Cardiac muscle cell (in vitro differentiated cells and primary cell): ENCODE measurements around the gene SHC4. TPM values are rescaled to one million over a fixed set of nuclear protein-coding genes. Genes with fewer than 3 reads are reported as not detected.

ENCODE experiments used
- DNase-seq, 2 donors: peaks; one replicate each; pipeline versions ENCODE4 v3.0.0 to v3.0.0-alpha.2; 2010 to 2017; ENCODE audit warnings: low read depth in 1 of 2, low spot score in 1 of 2
- H3K27ac ChIP-seq: fragments of 200-600 bp; sonication (generic); 2 replicates; pipeline ENCODE4 v1.5.1; 2016
- H3K27me3 ChIP-seq: fragments of 200-600 bp; sonication (generic); 2 replicates; pipeline ENCODE4 v1.6.0; 2016; ENCODE audit warnings: control low read depth
- H3K36me3 ChIP-seq: fragments of 200-600 bp; sonication (generic); 2 replicates; pipeline ENCODE4 v1.5.1; 2016; ENCODE audit warnings: control low read depth
- H3K4me1 ChIP-seq: fragments of 200-600 bp; sonication (generic); 2 replicates; pipeline ENCODE4 v1.8.1; 2017; ENCODE audit warnings: low read depth, mild to moderate bottlenecking, mixed run types
- H3K4me3 ChIP-seq: fragments of 200-600 bp; sonication (generic); 2 replicates; pipeline ENCODE4 v1.5.1; 2016; ENCODE audit warnings: mild to moderate bottlenecking
- H3K9me3 ChIP-seq: fragments of 200-600 bp; sonication (generic); 2 replicates; pipeline ENCODE4 v1.5.1; 2017; ENCODE audit warnings: low read depth, mild to moderate bottlenecking, control low read depth
- polyA plus RNA-seq: library from polyadenylated mRNA; unstranded; fragments of >200 nt; fragmentation: Nextera tagmentation; extraction: Ambion mirVana; gene quantifications from 2 replicates; pipeline ENCODE4 v1.2.1, GENCODE V29; 2016
- total RNA-seq: library from RNA; depleted of rRNA; stranded (reverse); fragments of >200 nt; gene quantifications from 2 replicates; pipeline ENCODE4 v1.2.3, GENCODE V29; 2016
- TF ChIP-seq, protein P1 (sequence below): IDR thresholded peaks from 2 replicates; pipeline ENCODE4 v1.5.1; 2012; ENCODE audit warnings: low read depth, mild to moderate bottlenecking, low read length

SHC4 gene
- total and polyA plus RNA-seq, 2 experiments from 2014 or later: 1.3 to 1.5 TPM

DNA sequence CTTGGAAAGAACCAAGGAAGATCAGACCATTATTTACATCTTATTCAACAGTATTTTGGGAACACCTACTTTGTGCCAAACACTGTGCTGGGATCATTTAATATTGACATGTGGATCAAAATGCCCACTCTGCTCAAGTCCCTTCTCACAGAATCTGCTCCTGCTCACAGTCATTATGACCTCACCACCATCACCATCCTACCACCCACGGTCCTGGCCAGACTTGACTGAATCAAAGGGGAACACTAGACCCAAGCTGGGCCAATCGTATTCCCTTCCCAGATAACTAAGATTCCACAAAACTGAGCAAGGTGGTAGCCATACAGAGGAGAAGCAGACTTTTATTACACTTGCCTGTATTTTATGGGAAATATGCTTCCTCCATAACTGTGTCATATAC, 149.4 kb downstream of the SHC4 start:
- H3K9me3 ChIP-seq: no peaks in the 10 kb centered on the region
- peaks cover 19% of the 10 kb centered on the region for H3K27me3 ChIP-seq
- H3K36me3 ChIP-seq: no peaks in the 10 kb centered on the region
- no peak overlapping the region for H3K27ac ChIP-seq
- DNase-seq: no peak
- no peak overlapping the region for H3K4me3 ChIP-seq
- no peaks in the 10 kb centered on the region for H3K4me1 ChIP-seq
- TF ChIP-seq, protein P1, sequence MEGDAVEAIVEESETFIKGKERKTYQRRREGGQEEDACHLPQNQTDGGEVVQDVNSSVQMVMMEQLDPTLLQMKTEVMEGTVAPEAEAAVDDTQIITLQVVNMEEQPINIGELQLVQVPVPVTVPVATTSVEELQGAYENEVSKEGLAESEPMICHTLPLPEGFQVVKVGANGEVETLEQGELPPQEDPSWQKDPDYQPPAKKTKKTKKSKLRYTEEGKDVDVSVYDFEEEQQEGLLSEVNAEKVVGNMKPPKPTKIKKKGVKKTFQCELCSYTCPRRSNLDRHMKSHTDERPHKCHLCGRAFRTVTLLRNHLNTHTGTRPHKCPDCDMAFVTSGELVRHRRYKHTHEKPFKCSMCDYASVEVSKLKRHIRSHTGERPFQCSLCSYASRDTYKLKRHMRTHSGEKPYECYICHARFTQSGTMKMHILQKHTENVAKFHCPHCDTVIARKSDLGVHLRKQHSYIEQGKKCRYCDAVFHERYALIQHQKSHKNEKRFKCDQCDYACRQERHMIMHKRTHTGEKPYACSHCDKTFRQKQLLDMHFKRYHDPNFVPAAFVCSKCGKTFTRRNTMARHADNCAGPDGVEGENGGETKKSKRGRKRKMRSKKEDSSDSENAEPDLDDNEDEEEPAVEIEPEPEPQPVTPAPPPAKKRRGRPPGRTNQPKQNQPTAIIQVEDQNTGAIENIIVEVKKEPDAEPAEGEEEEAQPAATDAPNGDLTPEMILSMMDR: no peak

GRCh38 chr15:48811325-48811958, 152.3 kb downstream of the SHC4 start:
- TF ChIP-seq, protein P1: peak; percentile 8
- Histone ChIP-seq H3K27ac (no peak overlapping the region), H3K27me3 (peaks cover 19% of the 10 kb centered on the region), H3K9me3 (no peaks in the 10 kb centered on the region), H3K36me3 (no peaks in the 10 kb centered on the region), H3K4me3 (peak overlapping the region; percentile 70), H3K4me1 (no peaks in the 10 kb centered on the region)
- DNase-seq: peak; percentile 4 to 11

- H3K4me3 ChIP-seq: peak within 1 kb of the TSS; percentile 70
- H3K27ac ChIP-seq: no peak within 1 kb of the TSS
- no peaks in the 10 kb centered on the region for H3K9me3 ChIP-seq
- DNase-seq: peak; percentile 100
- peaks cover 19% of the 10 kb centered on the region for H3K27me3 ChIP-seq
- TF ChIP-seq, protein P1: no peak
- no peaks in the 10 kb centered on the region for H3K36me3 ChIP-seq
- no peaks in the 10 kb centered on the region for H3K4me1 ChIP-seq
These were observed 153.1 kb downstream of the SHC4 start, which contains the start of gene CEP152 for GRCh38 chr15:48810414-48811324. CEP152 (minus strand) TSS chr15:48811069; CDS start chr15:48805649, 5,420 bp downstream.

DNA sequence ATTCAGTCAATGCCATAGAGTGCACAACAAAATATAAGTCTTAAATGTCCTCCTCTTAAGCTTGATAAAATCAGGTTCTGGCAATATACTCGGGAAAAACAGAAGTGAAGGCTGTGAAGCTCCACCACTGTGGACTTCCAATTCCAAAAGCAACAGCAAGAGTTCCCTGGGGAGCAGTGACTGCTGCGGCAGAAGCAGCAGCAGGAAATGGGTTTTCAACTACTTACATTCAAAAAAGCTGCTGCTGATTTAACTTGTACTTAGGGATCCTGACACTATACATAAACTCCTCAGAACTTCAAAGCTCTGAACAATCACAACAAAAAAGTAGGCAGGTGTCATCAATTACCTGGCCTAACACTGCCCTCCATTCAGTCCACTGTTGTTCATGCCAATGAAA, 157.6 kb downstream of the SHC4 start:
- no peaks in the 10 kb centered on the region for H3K4me1 ChIP-seq
- H3K36me3 ChIP-seq: no peaks in the 10 kb centered on the region
- H3K27ac ChIP-seq: no peak overlapping the region
- peak in 1 of 2 donors; percentile 56 for DNase-seq
- TF ChIP-seq, protein P1: no peak
- H3K27me3 ChIP-seq: no peaks in the 10 kb centered on the region
- H3K9me3 ChIP-seq: no peaks in the 10 kb centered on the region
- no peak overlapping the region for H3K4me3 ChIP-seq

DNA sequence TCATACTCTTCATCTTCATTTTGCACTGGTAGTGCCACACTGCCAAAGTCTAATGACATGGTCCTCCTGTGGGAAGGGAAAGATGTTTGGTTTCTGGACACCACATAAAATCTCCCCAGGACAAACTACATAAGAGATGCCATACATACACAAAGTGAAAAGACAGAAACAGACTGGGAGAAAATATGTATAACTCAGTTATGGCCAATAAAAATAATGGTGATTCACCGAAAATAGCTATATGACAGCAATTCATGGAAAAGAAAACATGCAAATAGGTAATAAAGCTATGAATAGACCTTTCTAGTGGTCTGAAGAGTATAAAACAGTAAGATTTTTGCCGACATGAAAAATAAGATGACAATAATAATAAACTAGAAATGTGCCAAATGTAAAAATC, 158.1 kb downstream of the SHC4 start:
- Histone ChIP-seq H3K4me1 (no peaks in the 10 kb centered on the region), H3K36me3 (no peaks in the 10 kb centered on the region), H3K9me3 (no peaks in the 10 kb centered on the region), H3K27ac (no peak overlapping the region), H3K4me3 (no peak overlapping the region), H3K27me3 (no peaks in the 10 kb centered on the region)
- no peak for DNase-seq
- TF ChIP-seq, protein P1: no peak
